Measurements from ENCODE around the gene ISYNA1.

ISYNA1 gene

GRCh38 chr19:18456279-18456678, 18.3 kb upstream of the ISYNA1 start:
- no peak for TF ChIP-seq REST (IDR thresholded peaks at IDR 0.05; ENCODE audit: low read depth)
- no peak for TF ChIP-seq EP300 (IDR thresholded peaks at IDR 0.05; ENCODE audit: borderline replicate concordance)
- TF ChIP-seq TEAD4 (IDR thresholded peaks at IDR 0.05), result no peak
- TF ChIP-seq MAX (IDR thresholded peaks at IDR 0.05), result no peak
- TF ChIP-seq TAF1 (IDR thresholded peaks at IDR 0.05; ENCODE audit: low read depth), result no peak
- TF ChIP-seq FOXM1 (IDR thresholded peaks at IDR 0.05; ENCODE audit: borderline replicate concordance, low read depth), result no peak

- TF ChIP-seq NFIC (IDR thresholded peaks at IDR 0.05) (no peak), RAD21 (IDR thresholded peaks at IDR 0.05; ENCODE audit: low read depth) (no peak), EGR1 (IDR thresholded peaks at IDR 0.05) (no peak), TCF12 (IDR thresholded peaks at IDR 0.05; ENCODE audit: low read depth) (no peak), CEBPB (IDR thresholded peaks at IDR 0.05) (no peak), CREB1 (IDR thresholded peaks at IDR 0.05; ENCODE audit: low read depth) (no peak), TEAD4 (IDR thresholded peaks at IDR 0.05) (no peak), MAX (IDR thresholded peaks at IDR 0.05) (no peak), USF1 (IDR thresholded peaks at IDR 0.05) (no peak), FOXM1 (IDR thresholded peaks at IDR 0.05; ENCODE audit: borderline replicate concordance, low read depth) (no peak)
These were observed 15.5 kb upstream of the ISYNA1 start for GRCh38 chr19:18453269-18454024.

- TF ChIP-seq ZBTB7A (IDR thresholded peaks at IDR 0.05; ENCODE audit: low read depth), result no peak
- no peak for TF ChIP-seq EGR1 (IDR thresholded peaks at IDR 0.05)
- no peak for TF ChIP-seq TAF1 (IDR thresholded peaks at IDR 0.05; ENCODE audit: low read depth)
- no peak for TF ChIP-seq USF1 (IDR thresholded peaks at IDR 0.05)
- TF ChIP-seq FOXM1 (IDR thresholded peaks at IDR 0.05; ENCODE audit: borderline replicate concordance, low read depth), result no peak
- TF ChIP-seq CREB1 (IDR thresholded peaks at IDR 0.05; ENCODE audit: low read depth), result no peak
- no peak for TF ChIP-seq TEAD4 (IDR thresholded peaks at IDR 0.05)
- no peak for TF ChIP-seq NFIC (IDR thresholded peaks at IDR 0.05)
- TF ChIP-seq YY1 (IDR thresholded peaks at IDR 0.05; ENCODE audit: low read depth), result no peak
- no peak for TF ChIP-seq CEBPB (IDR thresholded peaks at IDR 0.05)
- TF ChIP-seq RAD21 (IDR thresholded peaks at IDR 0.05; ENCODE audit: low read depth), result no peak
- no peak for TF ChIP-seq MAX (IDR thresholded peaks at IDR 0.05)
- no peak for TF ChIP-seq EP300 (IDR thresholded peaks at IDR 0.05; ENCODE audit: borderline replicate concordance)
- no peak for TF ChIP-seq REST (IDR thresholded peaks at IDR 0.05; ENCODE audit: low read depth)
- TF ChIP-seq TCF12 (IDR thresholded peaks at IDR 0.05; ENCODE audit: low read depth), result no peak
These were observed 14.5 kb upstream of the ISYNA1 start for GRCh38 chr19:18452386-18452785.

- TF ChIP-seq USF1 (IDR thresholded peaks at IDR 0.05), result no peak
- TF ChIP-seq RAD21 (IDR thresholded peaks at IDR 0.05; ENCODE audit: low read depth), result peak; percentile 82
- TF ChIP-seq CEBPB (IDR thresholded peaks at IDR 0.05), result no peak
These were observed 13.3 kb upstream of the ISYNA1 start for GRCh38 chr19:18450931-18451836.
